HFF-Myc (cell line): ENCODE results near the gene DIPK1B.

ENCODE experiments used
- DNase-seq: peaks from one replicate; pipeline ENCODE4 v3.0.0-alpha.2; 2011; ENCODE audit warnings: low read depth; ENCODE audit errors: extremely low read depth
- H3K4me3 ChIP-seq: replicated peaks from 2 replicates; pipeline ENCODE4 v1.5.1; 2011; ENCODE audit warnings: low read depth, mild to moderate bottlenecking, control low read depth, low read length
- CTCF ChIP-seq: IDR thresholded peaks from 2 replicates; pipeline ENCODE4 v1.5.1; 2012; ENCODE audit warnings: mild to moderate bottlenecking, low read depth, low read length, control low read depth; ENCODE audit errors: missing control alignments

Gene DIPK1B

GRCh38 chr9:136738960-136739359, 26.6 kb downstream of the DIPK1B start:
- no peak overlapping the region for H3K4me3 ChIP-seq
- no peak for TF ChIP-seq CTCF
- DNase-seq = no peak

- TF ChIP-seq CTCF = no peak
- no peak overlapping the region for H3K4me3 ChIP-seq
- no peak for DNase-seq
Measured at GRCh38 chr9:136739509-136739908, 27.1 kb downstream of the DIPK1B start.

GRCh38 chr9:136740069-136740468, 27.7 kb downstream of the DIPK1B start:
- no peak overlapping the region for H3K4me3 ChIP-seq
- no peak for DNase-seq
- TF ChIP-seq CTCF = no peak

GRCh38 chr9:136740491-136740890, 28.1 kb downstream of the DIPK1B start:
- no peak overlapping the region for H3K4me3 ChIP-seq
- no peak for TF ChIP-seq CTCF
- DNase-seq = no peak

GRCh38 chr9:136740971-136741882, 28.9 kb downstream of the DIPK1B start:
- no peak for DNase-seq
- H3K4me3 ChIP-seq = no peak overlapping the region
- no peak for TF ChIP-seq CTCF

- H3K4me3 ChIP-seq = no peak overlapping the region
- no peak for DNase-seq
Measured at GRCh38 chr9:136741883-136742571, 29.7 kb downstream of the DIPK1B start.

More at GRCh38 chr9:136741883-136742571, 29.7 kb downstream of the DIPK1B start:
- TF ChIP-seq CTCF = no peak
